IPS-NIHi7 (cell line): ENCODE results near the gene ADA.
"Not testable (repeated sequence)": the region's sequence is repeated elsewhere in the genome, so short reads cannot be mapped to it uniquely, and the experiment has no call there.

ENCODE experiments used
- DNase-seq: peaks from one replicate; pipeline ENCODE4 v3.0.0; 2012; ENCODE audit warnings: mixed read lengths; ENCODE audit errors: extremely low spot score

Gene ADA

GRCh38 chr20:44651684-44652423, at the start of gene ADA:
Gene ADA, minus strand, starts transcription at chr20:44651699. Its CDS starts 92 bp downstream, at chr20:44651607.
- peak; percentile 72 for DNase-seq

GRCh38 chr20:44700306-44700705, 48.8 kb upstream of the ADA start:
- DNase-seq, result no peak

GRCh38 chr20:44698351-44698750, 46.9 kb upstream of the ADA start:
- no peak for DNase-seq

GRCh38 chr20:44697041-44697440, 45.5 kb upstream of the ADA start:
- DNase-seq, result not testable (repeated sequence)

GRCh38 chr20:44696315-44696714, 44.8 kb upstream of the ADA start:
- no peak for DNase-seq

GRCh38 chr20:44695674-44696300, 44.3 kb upstream of the ADA start:
- no peak for DNase-seq

GRCh38 chr20:44695295-44695673, 43.8 kb upstream of the ADA start:
- no peak for DNase-seq

GRCh38 chr20:44694159-44694558, 42.7 kb upstream of the ADA start:
- DNase-seq, result no peak

- DNase-seq, result no peak
These were observed 42.1 kb upstream of the ADA start for GRCh38 chr20:44693627-44694026.

- DNase-seq, result peak; percentile 61
These were observed 41.5 kb upstream of the ADA start for GRCh38 chr20:44692932-44693480.

GRCh38 chr20:44691424-44692423, 40.2 kb upstream of the ADA start:
- DNase-seq, result no peak

GRCh38 chr20:44690781-44691423, 39.4 kb upstream of the ADA start:
- DNase-seq, result no peak

- DNase-seq, result no peak
These were observed 38.3 kb upstream of the ADA start for GRCh38 chr20:44689809-44690208.

GRCh38 chr20:44688053-44688625, 36.6 kb upstream of the ADA start:
- no peak for DNase-seq

- DNase-seq, result no peak
These were observed 35.4 kb upstream of the ADA start for GRCh38 chr20:44686934-44687333.

- DNase-seq, result no peak
These were observed 32.8 kb upstream of the ADA start for GRCh38 chr20:44684047-44684967.

- DNase-seq, result peak; percentile 92
These were observed 32.0 kb upstream of the ADA start for GRCh38 chr20:44683263-44684046.

GRCh38 chr20:44681796-44682566, 30.5 kb upstream of the ADA start:
- no peak for DNase-seq
